SK-N-SH treated with all-trans-retinoic acid at 6 μM for 48 hours (cell line): ENCODE data around the gene NPB.

Source experiments
- ATAC-seq: fragments of 200-7000 bp; cut with Tn5 transposase; 3 replicates; pipeline ENCODE4 v1.9.1; 2020; ENCODE audit warnings: mild to moderate bottlenecking, moderate library complexity
- ARNTL ChIP-seq: fragments of 450-650 bp; formaldehyde crosslinking; IDR thresholded peaks from 2 replicates; pipeline ENCODE4 v1.5.0; 2020; ENCODE audit warnings: low read depth, mild to moderate bottlenecking, moderate library complexity, borderline replicate concordance
- BACH2 ChIP-seq: fragments of 250-450 bp; sonication (Bioruptor Pico); IDR thresholded peaks from 2 replicates; pipeline ENCODE4 v1.9.0; 2021; ENCODE audit warnings: mild to moderate bottlenecking, borderline replicate concordance
- CSDC2 ChIP-seq: fragments of 250-450 bp; sonication (Bioruptor Pico); IDR thresholded peaks from 2 replicates; pipeline ENCODE4 v1.5.0; 2020; ENCODE audit warnings: mild to moderate bottlenecking, moderate library complexity
- ESRRG ChIP-seq: fragments of 250-450 bp; sonication (Bioruptor Pico); IDR thresholded peaks from 2 replicates; pipeline ENCODE4 v1.6.1; 2021; ENCODE audit warnings: mild to moderate bottlenecking
- GLIS3 ChIP-seq: fragments of 250-450 bp; sonication (Bioruptor Pico); IDR thresholded peaks from 2 replicates; pipeline ENCODE4 v1.5.0; 2020; ENCODE audit warnings: mild to moderate bottlenecking, moderate library complexity
- ISL1 ChIP-seq: fragments of 250-450 bp; sonication (Bioruptor Pico); IDR thresholded peaks from 2 replicates; pipeline ENCODE4 v2.1.2; 2022; ENCODE audit warnings: mild to moderate bottlenecking, moderate library complexity
- PPARA ChIP-seq: fragments of 250-450 bp; sonication (Bioruptor Pico); IDR thresholded peaks from 2 replicates; pipeline ENCODE4 v1.5.0; 2020; ENCODE audit warnings: mild to moderate bottlenecking, borderline replicate concordance
- RARB ChIP-seq: fragments of 250-450 bp; sonication (Bioruptor Pico); IDR thresholded peaks from 2 replicates; pipeline ENCODE4 v1.8.0; 2021; ENCODE audit warnings: mild to moderate bottlenecking, moderate library complexity
- SNAI2 ChIP-seq: fragments of 250-450 bp; sonication (Bioruptor Pico); IDR thresholded peaks from 2 replicates; pipeline ENCODE4 v1.5.0; 2020; ENCODE audit warnings: mild to moderate bottlenecking, moderate library complexity
- TOX ChIP-seq: fragments of 250-450 bp; sonication (Bioruptor Pico); IDR thresholded peaks from 2 replicates; pipeline ENCODE4 v1.8.0; 2021; ENCODE audit warnings: mild to moderate bottlenecking, moderate library complexity, borderline replicate concordance
- ZC3H10 ChIP-seq: fragments of 250-450 bp; sonication (Bioruptor Pico); IDR thresholded peaks from 2 replicates; pipeline ENCODE4 v1.5.1; 2021; ENCODE audit warnings: mild to moderate bottlenecking, moderate library complexity
- ZFP30 ChIP-seq: fragments of 450-650 bp; formaldehyde crosslinking; IDR thresholded peaks from 2 replicates; pipeline ENCODE4 v1.5.0; 2022; ENCODE audit warnings: mild to moderate bottlenecking, moderate library complexity
- ZNF565 ChIP-seq: fragments of 450-650 bp; formaldehyde crosslinking; conservative IDR thresholded peaks from 2 replicates; pipeline ENCODE4 v1.5.0; 2020; ENCODE audit warnings: low read depth, mild to moderate bottlenecking, moderate library complexity
- ZNF70 ChIP-seq: fragments of 450-650 bp; formaldehyde crosslinking; IDR thresholded peaks from 2 replicates; pipeline ENCODE4 v1.5.0; 2020; ENCODE audit warnings: mild to moderate bottlenecking, moderate library complexity
- ZNF8 ChIP-seq: fragments of 450-650 bp; formaldehyde crosslinking; IDR thresholded peaks from 2 replicates; pipeline ENCODE4 v1.5.0; 2020; ENCODE audit warnings: mild to moderate bottlenecking, moderate library complexity
- TF ChIP-seq, protein P1 (sequence below): fragments of 250-450 bp; sonication (Bioruptor Pico); IDR thresholded peaks from 2 replicates; pipeline ENCODE4 v1.5.1; 2021; ENCODE audit warnings: mild to moderate bottlenecking, moderate library complexity
- TF ChIP-seq, protein P2 (sequence below): fragments of 250-450 bp; sonication (Bioruptor Pico); IDR thresholded peaks from 2 replicates; pipeline ENCODE4 v1.8.0; 2020; ENCODE audit warnings: mild to moderate bottlenecking, moderate library complexity, borderline replicate concordance
- TF ChIP-seq, protein P3 (sequence below): fragments of 250-450 bp; sonication (Bioruptor Pico); IDR thresholded peaks from 2 replicates; pipeline ENCODE4 v1.5.0; 2020; ENCODE audit warnings: mild to moderate bottlenecking, moderate library complexity
- TF ChIP-seq, protein P4 (sequence below): fragments of 250-450 bp; sonication (Bioruptor Pico); IDR thresholded peaks from 2 replicates; pipeline ENCODE4 v1.5.1; 2020; ENCODE audit warnings: low read depth, mild to moderate bottlenecking, moderate library complexity

NPB gene

DNA sequence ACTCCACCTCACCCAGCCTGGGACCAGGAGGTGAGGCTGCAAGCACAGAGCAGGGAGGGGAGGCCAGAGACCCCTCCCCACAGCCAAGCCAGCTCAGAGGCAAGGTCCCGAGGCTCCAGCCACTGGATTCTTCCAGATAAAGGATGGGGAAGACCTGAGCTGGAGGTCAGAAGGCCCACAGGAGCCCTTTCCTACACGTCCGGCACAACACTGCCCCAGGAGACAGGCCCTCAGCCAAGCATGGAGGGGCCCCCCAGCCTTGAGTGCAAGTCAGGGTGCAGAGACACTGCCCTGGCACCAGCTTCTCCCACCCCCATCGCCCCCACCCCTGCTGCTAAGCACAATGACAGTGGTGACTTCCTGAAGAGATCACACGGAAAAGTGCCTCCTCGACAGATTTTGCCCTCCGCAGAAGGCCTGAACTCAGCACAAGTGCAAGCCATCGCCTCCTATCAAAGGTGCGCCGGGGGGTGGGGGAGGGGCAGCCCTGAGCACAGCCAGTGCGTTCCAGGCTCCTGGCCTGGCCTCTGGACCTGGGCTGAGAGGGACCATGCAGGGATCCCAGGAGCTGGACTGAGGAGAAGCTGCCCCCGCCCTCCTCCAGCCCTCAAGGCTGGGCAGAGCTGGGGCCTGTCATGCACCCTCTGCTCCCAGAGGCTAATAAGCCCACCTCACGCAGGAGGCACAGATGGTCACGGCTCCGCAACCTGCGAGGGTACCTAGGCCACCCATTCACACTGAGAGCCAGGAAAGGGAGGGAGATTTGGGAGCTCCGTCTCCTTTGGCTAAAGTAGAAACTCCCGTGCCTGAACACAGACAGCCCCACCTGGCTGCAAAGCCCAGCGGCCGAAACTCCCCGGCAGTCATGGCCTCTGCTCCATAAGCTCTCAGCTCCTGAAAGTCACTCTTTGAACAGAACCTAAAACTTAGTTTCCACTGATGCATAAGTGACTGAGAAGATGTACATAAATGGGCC lies 22.8 kb downstream of the NPB start:
- no peak for ATAC-seq
- TF ChIP-seq ESRRG (CRISPR knock-in tag) (no peak), ARNTL (CRISPR knock-in tag) (no peak), SNAI2 (CRISPR knock-in tag) (no peak), PPARA (CRISPR knock-in tag) (no peak), GLIS3 (CRISPR knock-in tag) (no peak), TOX (CRISPR knock-in tag) (no peak), ZNF8 (CRISPR knock-in tag) (no peak), ZC3H10 (CRISPR knock-in tag) (no peak), RARB (no peak), ISL1 (no peak), CSDC2 (no peak), ZNF565 (CRISPR knock-in tag) (no peak), ZNF70 (no peak)
- TF ChIP-seq, protein P1, sequence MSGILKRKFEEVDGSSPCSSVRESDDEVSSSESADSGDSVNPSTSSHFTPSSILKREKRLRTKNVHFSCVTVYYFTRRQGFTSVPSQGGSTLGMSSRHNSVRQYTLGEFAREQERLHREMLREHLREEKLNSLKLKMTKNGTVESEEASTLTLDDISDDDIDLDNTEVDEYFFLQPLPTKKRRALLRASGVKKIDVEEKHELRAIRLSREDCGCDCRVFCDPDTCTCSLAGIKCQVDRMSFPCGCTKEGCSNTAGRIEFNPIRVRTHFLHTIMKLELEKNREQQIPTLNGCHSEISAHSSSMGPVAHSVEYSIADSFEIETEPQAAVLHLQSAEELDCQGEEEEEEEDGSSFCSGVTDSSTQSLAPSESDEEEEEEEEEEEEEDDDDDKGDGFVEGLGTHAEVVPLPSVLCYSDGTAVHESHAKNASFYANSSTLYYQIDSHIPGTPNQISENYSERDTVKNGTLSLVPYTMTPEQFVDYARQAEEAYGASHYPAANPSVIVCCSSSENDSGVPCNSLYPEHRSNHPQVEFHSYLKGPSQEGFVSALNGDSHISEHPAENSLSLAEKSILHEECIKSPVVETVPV (CRISPR knock-in tag): no peak
- TF ChIP-seq, protein P2, sequence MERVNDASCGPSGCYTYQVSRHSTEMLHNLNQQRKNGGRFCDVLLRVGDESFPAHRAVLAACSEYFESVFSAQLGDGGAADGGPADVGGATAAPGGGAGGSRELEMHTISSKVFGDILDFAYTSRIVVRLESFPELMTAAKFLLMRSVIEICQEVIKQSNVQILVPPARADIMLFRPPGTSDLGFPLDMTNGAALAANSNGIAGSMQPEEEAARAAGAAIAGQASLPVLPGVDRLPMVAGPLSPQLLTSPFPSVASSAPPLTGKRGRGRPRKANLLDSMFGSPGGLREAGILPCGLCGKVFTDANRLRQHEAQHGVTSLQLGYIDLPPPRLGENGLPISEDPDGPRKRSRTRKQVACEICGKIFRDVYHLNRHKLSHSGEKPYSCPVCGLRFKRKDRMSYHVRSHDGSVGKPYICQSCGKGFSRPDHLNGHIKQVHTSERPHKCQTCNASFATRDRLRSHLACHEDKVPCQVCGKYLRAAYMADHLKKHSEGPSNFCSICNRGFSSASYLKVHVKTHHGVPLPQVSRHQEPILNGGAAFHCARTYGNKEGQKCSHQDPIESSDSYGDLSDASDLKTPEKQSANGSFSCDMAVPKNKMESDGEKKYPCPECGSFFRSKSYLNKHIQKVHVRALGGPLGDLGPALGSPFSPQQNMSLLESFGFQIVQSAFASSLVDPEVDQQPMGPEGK (CRISPR knock-in tag): no peak
- TF ChIP-seq, protein P3, sequence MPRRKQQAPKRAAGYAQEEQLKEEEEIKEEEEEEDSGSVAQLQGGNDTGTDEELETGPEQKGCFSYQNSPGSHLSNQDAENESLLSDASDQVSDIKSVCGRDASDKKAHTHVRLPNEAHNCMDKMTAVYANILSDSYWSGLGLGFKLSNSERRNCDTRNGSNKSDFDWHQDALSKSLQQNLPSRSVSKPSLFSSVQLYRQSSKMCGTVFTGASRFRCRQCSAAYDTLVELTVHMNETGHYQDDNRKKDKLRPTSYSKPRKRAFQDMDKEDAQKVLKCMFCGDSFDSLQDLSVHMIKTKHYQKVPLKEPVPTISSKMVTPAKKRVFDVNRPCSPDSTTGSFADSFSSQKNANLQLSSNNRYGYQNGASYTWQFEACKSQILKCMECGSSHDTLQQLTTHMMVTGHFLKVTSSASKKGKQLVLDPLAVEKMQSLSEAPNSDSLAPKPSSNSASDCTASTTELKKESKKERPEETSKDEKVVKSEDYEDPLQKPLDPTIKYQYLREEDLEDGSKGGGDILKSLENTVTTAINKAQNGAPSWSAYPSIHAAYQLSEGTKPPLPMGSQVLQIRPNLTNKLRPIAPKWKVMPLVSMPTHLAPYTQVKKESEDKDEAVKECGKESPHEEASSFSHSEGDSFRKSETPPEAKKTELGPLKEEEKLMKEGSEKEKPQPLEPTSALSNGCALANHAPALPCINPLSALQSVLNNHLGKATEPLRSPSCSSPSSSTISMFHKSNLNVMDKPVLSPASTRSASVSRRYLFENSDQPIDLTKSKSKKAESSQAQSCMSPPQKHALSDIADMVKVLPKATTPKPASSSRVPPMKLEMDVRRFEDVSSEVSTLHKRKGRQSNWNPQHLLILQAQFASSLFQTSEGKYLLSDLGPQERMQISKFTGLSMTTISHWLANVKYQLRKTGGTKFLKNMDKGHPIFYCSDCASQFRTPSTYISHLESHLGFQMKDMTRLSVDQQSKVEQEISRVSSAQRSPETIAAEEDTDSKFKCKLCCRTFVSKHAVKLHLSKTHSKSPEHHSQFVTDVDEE (CRISPR knock-in tag): no peak

DNA sequence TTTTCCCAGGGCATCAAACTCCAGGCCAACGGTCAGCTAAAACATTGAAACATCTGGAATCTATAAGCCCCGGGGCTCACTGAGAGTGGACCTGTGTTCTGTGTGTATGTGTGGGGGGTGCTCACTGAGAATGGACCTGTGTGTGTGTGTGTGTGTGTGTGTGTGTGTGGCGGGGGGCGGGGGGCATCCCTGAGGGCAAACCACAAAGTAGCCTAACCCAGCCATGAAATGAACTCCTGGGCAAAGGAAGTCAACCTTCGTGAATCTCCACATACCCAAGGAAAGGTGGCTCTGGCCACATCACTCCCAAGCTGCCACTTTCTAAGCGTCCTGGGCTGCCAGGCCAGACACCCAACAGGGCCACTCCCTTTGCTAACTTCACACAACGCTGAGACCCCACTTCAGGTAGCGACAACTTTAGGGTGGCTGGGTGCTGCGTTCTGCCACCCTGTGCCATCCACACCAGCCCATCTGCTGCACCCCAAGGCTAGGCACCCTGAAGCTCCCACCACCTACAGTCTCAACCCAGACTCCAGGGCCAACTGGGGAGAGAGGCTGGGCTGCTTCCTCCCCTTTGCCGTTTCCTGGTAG lies 23.9 kb downstream of the NPB start:
- TF ChIP-seq TOX (CRISPR knock-in tag) (no peak), PPARA (CRISPR knock-in tag) (no peak), ZFP30 (CRISPR knock-in tag) (no peak), ISL1 (no peak), RARB (no peak), SNAI2 (CRISPR knock-in tag) (no peak), CSDC2 (no peak), BACH2 (CRISPR knock-in tag) (no peak)
- TF ChIP-seq, protein P1 (CRISPR knock-in tag): no peak
- ATAC-seq: no peak

DNA sequence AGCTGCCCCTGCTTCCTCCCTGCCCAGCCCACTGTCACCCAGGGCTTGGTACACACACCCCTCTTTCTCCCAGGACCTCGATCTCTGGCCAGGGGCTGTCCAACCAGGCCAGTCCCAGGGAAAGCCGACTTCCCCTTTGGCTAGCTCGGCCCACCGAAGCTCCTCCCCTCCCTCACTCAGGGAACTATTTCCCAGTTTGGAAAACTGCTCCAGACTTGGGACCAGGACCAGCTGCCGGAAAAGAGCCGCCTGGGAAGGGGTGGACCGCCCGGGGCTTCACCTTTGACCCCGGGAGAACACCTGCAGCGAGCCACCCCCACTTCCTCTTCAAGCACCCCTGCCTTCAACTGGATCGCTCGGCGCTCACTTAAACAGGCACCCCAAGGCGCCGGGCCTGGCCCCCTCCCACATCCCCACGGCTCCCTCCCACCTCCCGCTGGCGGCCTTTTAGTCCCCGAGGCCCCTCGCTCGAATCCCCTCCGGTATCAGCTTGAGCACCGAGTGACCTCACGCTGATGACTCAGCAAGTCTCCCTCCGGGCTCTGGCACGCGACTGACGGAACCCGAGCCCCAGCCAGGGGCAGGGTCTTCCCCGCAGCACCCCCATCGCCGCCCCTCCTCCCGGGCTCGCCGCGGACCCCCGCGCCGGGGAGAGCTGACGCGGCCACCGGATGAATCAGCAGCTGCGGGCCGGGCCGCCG lies 24.6 kb downstream of the NPB start:
- TF ChIP-seq PPARA (CRISPR knock-in tag) (no peak), TOX (CRISPR knock-in tag) (no peak), ZFP30 (CRISPR knock-in tag) (no peak), ZNF565 (CRISPR knock-in tag) (no peak), ZNF70 (no peak), ARNTL (CRISPR knock-in tag) (no peak)
- TF ChIP-seq, protein P4, sequence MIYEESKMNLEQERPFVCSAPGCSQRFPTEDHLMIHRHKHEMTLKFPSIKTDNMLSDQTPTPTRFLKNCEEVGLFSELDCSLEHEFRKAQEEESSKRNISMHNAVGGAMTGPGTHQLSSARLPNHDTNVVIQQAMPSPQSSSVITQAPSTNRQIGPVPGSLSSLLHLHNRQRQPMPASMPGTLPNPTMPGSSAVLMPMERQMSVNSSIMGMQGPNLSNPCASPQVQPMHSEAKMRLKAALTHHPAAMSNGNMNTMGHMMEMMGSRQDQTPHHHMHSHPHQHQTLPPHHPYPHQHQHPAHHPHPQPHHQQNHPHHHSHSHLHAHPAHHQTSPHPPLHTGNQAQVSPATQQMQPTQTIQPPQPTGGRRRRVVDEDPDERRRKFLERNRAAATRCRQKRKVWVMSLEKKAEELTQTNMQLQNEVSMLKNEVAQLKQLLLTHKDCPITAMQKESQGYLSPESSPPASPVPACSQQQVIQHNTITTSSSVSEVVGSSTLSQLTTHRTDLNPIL (CRISPR knock-in tag): peak; percentile 42; the same call in 1 of the 2 replicates
- peak; percentile 68 for ATAC-seq
